Right ventricle myocardium superior (tissue), 1 donor: ENCODE data around the gene OLIG3. TPM values are rescaled to one million over a fixed set of nuclear protein-coding genes. Genes with fewer than 3 reads are reported as not detected.

ENCODE experiments used
- ATAC-seq: fragments of 200-7000 bp; cut with Tn5 transposase; one replicate; pipeline ENCODE4 v1.9.1; 2020; ENCODE audit warnings: mild to moderate bottlenecking; ENCODE audit not compliant: poor library complexity
- DNase-seq: peaks from one replicate; pipeline ENCODE4 v3.0.0-alpha.2; 2020
- intact Hi-C: fragments of 100-400 bp; cut with DNase I; formaldehyde crosslinking; loops from one replicate; pipeline ENCODE4 v1.11.2; 2022
- long read RNA-seq: library from polyadenylated mRNA; unstranded; transcript quantifications from one replicate; pipeline ENCODE4 v2.0.0, GENCODE V29; 2021
- total RNA-seq: library from RNA; stranded (reverse); fragmentation: NEBNext Ultra II Directional; extraction: Animal tissue kit (Norgen Biotek cat#: 25700); gene quantifications from one replicate; pipeline ENCODE4 v1.2.1, GENCODE V29; 2021
- donor health status: DM: no; HTN: yes; CAD: no; lungs with severe emphysema.

The OLIG3 gene
- not detected for total RNA-seq
- long read RNA-seq: 0 reads

- intact Hi-C loops: no loop called here
- no peak for ATAC-seq
Observed at GRCh38 chr6:137494281-137494987, at the start of gene OLIG3. Gene OLIG3, minus strand, starts transcription at chr6:137494394. Its CDS starts 224 bp downstream, at chr6:137494170.

GRCh38 chr6:137543114-137543513 is 48.9 kb upstream of the OLIG3 start:
- ATAC-seq (no peak), DNase-seq (no peak)
- intact Hi-C loops: no loop called here

More at GRCh38 chr6:137494281-137494987, at the start of gene OLIG3:
- no peak for DNase-seq

- intact Hi-C loops: no loop called here
- ATAC-seq (no peak), DNase-seq (no peak)
Observed at GRCh38 chr6:137542713-137543112, 48.5 kb upstream of the OLIG3 start.

- no peak for ATAC-seq
- DNase-seq: no peak
Observed at GRCh38 chr6:137541534-137542063, 47.4 kb upstream of the OLIG3 start.

GRCh38 chr6:137536104-137536773 is 42.0 kb upstream of the OLIG3 start:
- no peak for DNase-seq
- intact Hi-C loops: no loop called here
- ATAC-seq: no peak

More at GRCh38 chr6:137541534-137542063, 47.4 kb upstream of the OLIG3 start:
- intact Hi-C loops: no loop called here

- intact Hi-C loops: no loop called here
- no peak for ATAC-seq
- DNase-seq: no peak
Observed at GRCh38 chr6:137531376-137532092, 37.3 kb upstream of the OLIG3 start.

- intact Hi-C loops: no loop called here
- ATAC-seq (no peak), DNase-seq (no peak)
Observed at GRCh38 chr6:137530404-137530803, 36.2 kb upstream of the OLIG3 start.

- ATAC-seq (no peak), DNase-seq (no peak)
- intact Hi-C loops: no loop called here
Observed at GRCh38 chr6:137522831-137523230, 28.6 kb upstream of the OLIG3 start.

GRCh38 chr6:137522198-137522798 is 28.1 kb upstream of the OLIG3 start:
- DNase-seq (no peak), ATAC-seq (no peak)
- intact Hi-C loops: no loop called here

- no peak for DNase-seq
- intact Hi-C loops: no loop called here
- ATAC-seq: no peak
Observed at GRCh38 chr6:137520520-137520919, 26.3 kb upstream of the OLIG3 start.

GRCh38 chr6:137519629-137520176 is 25.5 kb upstream of the OLIG3 start:
- no peak for ATAC-seq
- no peak for DNase-seq

GRCh38 chr6:137518386-137518983 is 24.3 kb upstream of the OLIG3 start:
- DNase-seq (no peak), ATAC-seq (no peak)
- intact Hi-C loops: no loop called here

More at GRCh38 chr6:137519629-137520176, 25.5 kb upstream of the OLIG3 start:
- intact Hi-C loops: no loop called here

GRCh38 chr6:137514418-137514817 is 20.2 kb upstream of the OLIG3 start:
- DNase-seq (no peak), ATAC-seq (no peak)
- intact Hi-C loops: no loop called here

GRCh38 chr6:137512757-137513605 is 18.8 kb upstream of the OLIG3 start:
- intact Hi-C loops: no loop called here
- DNase-seq (no peak), ATAC-seq (no peak)

- intact Hi-C loops: no loop called here
- no peak for ATAC-seq
- no peak for DNase-seq
Observed at GRCh38 chr6:137510923-137511322, 16.7 kb upstream of the OLIG3 start.

- intact Hi-C loops: no loop called here
- ATAC-seq: no peak
- DNase-seq: no peak
Observed at GRCh38 chr6:137498481-137499190, 4.4 kb upstream of the OLIG3 start.
